ENCODE results near the gene HS1BP3.

DNA sequence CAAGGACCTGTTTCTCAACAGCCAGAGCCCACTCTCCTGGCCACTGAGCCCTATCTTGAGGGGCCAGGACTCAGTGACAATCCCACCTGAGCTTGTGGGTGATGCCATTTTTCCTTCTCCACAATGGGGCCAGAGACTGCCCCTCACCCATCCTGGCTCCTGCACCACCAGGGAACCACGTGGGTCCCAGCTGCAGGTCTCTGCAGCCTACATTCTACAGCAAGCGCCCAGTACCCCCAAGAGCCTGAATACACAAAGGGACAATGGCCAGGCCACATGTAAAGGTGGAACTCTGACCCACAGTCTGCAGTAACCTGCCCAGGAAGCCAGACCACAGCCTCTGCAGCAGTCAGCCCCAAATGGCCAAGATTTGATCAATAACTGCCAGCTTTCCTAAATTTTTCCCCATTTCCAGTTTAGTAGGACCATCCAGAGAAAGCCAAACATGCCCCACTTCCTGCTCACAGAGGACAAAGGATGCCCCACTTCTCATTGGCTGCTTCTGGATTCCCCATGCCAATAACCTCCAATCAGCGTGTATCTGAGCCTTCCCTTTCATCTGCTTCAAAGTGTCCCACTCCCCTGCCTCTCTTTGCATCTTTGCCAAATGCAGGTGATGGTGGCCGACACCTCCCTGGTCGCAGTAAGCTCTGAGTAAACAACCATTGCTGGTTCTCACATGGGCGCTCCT is 19.1 kb downstream of the HS1BP3 start:
- TF ChIP-seq, protein P1, sequence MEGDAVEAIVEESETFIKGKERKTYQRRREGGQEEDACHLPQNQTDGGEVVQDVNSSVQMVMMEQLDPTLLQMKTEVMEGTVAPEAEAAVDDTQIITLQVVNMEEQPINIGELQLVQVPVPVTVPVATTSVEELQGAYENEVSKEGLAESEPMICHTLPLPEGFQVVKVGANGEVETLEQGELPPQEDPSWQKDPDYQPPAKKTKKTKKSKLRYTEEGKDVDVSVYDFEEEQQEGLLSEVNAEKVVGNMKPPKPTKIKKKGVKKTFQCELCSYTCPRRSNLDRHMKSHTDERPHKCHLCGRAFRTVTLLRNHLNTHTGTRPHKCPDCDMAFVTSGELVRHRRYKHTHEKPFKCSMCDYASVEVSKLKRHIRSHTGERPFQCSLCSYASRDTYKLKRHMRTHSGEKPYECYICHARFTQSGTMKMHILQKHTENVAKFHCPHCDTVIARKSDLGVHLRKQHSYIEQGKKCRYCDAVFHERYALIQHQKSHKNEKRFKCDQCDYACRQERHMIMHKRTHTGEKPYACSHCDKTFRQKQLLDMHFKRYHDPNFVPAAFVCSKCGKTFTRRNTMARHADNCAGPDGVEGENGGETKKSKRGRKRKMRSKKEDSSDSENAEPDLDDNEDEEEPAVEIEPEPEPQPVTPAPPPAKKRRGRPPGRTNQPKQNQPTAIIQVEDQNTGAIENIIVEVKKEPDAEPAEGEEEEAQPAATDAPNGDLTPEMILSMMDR (IDR thresholded peaks at IDR 0.05; ENCODE audit: low read depth, low read length, poor library complexity, severe bottlenecking): no peak
- no peak for TF ChIP-seq EZH2phosphoT487 (IDR thresholded peaks at IDR 0.05; ENCODE audit: borderline replicate concordance, low read length)

Data from DOHH2 (cell line).